ENCODE data around the gene CUX1. TPM values are rescaled to one million over a fixed set of nuclear protein-coding genes. Genes with fewer than 3 reads are reported as not detected.
"Not testable (repeated sequence)": the region's sequence is repeated elsewhere in the genome, so short reads cannot be mapped to it uniquely, and the experiment has no call there.

Gene CUX1
- total and polyA plus RNA-seq, 7 experiments from 2014 or later, result 10.1 to 81.6 (median 42.5) TPM

DNA sequence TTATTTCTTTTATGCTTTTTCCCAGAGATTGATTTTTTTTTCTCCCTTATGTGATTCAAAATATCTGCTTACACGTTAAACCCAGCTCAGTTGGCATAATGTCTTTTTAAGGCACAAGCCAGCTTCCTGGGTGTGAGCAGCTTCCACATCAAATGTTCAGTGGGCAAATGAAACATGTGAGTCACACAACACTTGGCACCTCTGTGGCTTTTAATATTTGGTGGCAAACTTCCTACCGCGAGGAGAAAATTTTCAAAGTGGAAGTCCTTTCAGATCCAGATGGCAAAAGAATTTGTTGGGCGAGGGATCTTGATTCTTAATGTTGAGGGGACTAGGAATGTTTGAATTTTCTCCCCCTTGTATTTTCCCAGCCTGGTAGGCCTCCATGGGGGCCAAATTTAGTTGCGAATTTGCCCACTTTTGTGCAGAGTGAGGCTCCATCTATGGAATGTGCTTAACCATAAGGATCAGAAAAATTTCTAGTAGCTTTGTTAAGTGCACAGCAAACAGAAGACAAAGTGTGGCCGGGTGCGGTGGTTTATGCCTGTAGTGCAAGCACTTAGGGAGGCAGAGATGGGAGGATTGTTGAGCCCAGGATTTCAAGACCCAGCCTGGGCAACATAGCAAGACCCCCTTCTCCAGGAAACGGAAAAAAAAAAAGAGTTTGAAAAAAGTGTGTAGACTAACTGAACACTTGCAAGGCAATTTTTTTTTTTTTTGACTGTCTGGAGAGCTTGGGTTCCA is 31.0 kb downstream of the CUX1 start:
- Histone ChIP-seq H3K27ac (ENCODE audit: low read depth, low read length) (no peak overlapping the region), H3K27me3 (ENCODE audit: control insufficient read depth in 2 of 2, insufficient read depth in 2 of 2, low read length in 2 of 2) (no peaks in the 10 kb centered on the region), H3K4me3 (ENCODE audit: low read length) (no peak overlapping the region), H3K9me3 (ENCODE audit: control insufficient read depth in 2 of 3, low read length in 3 of 3) (peaks cover 0 to 5% (median 0%) of the 10 kb centered on the region in 3 experiments), H3K36me3 (ENCODE audit: control insufficient read depth in 2 of 3, insufficient read depth in 3 of 3, low read length in 3 of 3) (no peaks in the 10 kb centered on the region), H3K4me1 (ENCODE audit: control insufficient read depth in 2 of 2, insufficient read depth in 2 of 2, low read length in 2 of 2) (no peaks in the 10 kb centered on the region)
- H3K36me3 Mint-ChIP-seq, result peaks cover 0 to 26% (median 8%) of the 10 kb centered on the region in 5 donors
- no peak for ATAC-seq
- peak overlapping the region in 4 of 10 donors; percentile 0 to 51 (median 46) for H3K4me3 Mint-ChIP-seq
- H3K4me1 Mint-ChIP-seq, result peaks cover 4 to 43% (median 29%) of the 10 kb centered on the region in 7 donors
- ChIA-PET POLR2A (interaction anchor here (0.7 to 1.8 kb wide), 2 partner anchors 9 to 15 kb away, joined by 4 to 6 read pairs; no protein-coding TSS in a partner anchor), CTCF (no interaction called here)
- H3K27me3 Mint-ChIP-seq, result no peaks in the 10 kb centered on the region
- peaks cover 0 to 20% (median 5%) of the 10 kb centered on the region in 11 donors for H3K9me3 Mint-ChIP-seq
- H3K27ac Mint-ChIP-seq, result peak overlapping the region in 4 of 9 donors; percentile 9 to 79 (median 24)
- intact Hi-C loops (cut with micrococcal nuclease), result no loop called here
- DNase-seq, result no peak

DNA sequence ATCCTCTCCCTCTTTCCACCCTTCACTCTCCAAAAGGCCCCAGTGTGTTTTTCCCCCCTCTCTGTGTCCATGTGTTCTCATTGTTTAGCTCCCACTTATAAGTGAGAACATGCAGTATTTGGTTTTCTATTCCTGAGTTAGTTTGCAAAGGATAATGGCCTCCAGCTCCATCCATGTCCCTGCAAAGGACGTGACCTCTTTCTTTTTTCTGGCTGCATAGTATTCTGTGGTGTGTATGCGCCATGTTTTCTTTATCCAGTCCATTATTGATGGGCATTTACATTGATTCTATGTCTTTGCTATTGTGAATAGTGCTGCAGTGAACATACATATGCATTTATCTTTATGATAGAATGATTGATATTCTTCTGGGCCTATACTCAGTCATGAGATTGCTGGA is 31.9 kb downstream of the CUX1 start:
- H3K27me3 ChIP-seq (ENCODE audit: control insufficient read depth in 2 of 2, insufficient read depth in 2 of 2, low read length in 2 of 2); CTCF ChIA-PET: not testable (repeated sequence)

DNA sequence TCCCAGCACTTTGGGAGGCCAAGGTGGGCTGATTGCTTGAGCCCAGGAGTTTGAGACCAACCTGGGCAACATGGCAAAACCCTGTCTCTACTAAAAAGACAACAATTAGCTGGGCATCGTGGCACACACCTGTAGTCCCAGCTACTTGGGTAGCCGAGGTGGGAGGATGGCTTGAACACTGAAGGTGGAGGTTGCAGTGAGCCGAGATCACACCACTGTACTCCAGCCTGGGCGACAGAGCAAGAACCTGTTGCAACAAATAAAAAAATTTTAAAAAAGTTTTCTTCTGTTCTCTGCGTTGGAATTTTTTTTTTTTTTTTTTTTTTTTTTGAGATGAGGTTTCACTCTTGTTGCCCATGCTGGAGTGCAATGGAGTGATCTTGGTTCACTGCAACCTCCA is 34.9 kb downstream of the CUX1 start:
- POLR2A ChIA-PET; H3K27me3 Mint-ChIP-seq; H3K4me3 ChIP-seq (ENCODE audit: low read length); intact Hi-C loops (cut with micrococcal nuclease); H3K4me3 Mint-ChIP-seq; H3K36me3 ChIP-seq (ENCODE audit: control insufficient read depth in 2 of 3, insufficient read depth in 3 of 3, low read length in 3 of 3); CTCF ChIA-PET; H3K9me3 ChIP-seq (ENCODE audit: control insufficient read depth in 2 of 3, low read length in 3 of 3); H3K27ac Mint-ChIP-seq; DNase-seq; H3K27ac ChIP-seq (ENCODE audit: low read depth, low read length); ATAC-seq; H3K27me3 ChIP-seq (ENCODE audit: control insufficient read depth in 2 of 2, insufficient read depth in 2 of 2, low read length in 2 of 2): not testable (repeated sequence)
- Mint-ChIP-seq H3K4me1 (peaks cover 20 to 66% (median 53%) of the 10 kb centered on the region in 7 donors), H3K36me3 (peaks cover 0 to 18% (median 5%) of the 10 kb centered on the region in 5 donors), H3K9me3 (peaks cover 0 to 16% (median 5%) of the 10 kb centered on the region in 11 donors)
- H3K4me1 ChIP-seq (ENCODE audit: control insufficient read depth in 2 of 2, insufficient read depth in 2 of 2, low read length in 2 of 2), result peaks cover 8 to 12% of the 10 kb centered on the region in 2 donors

More for the DNA sequence above, 31.9 kb downstream of the CUX1 start:
- H3K9me3 ChIP-seq (ENCODE audit: control insufficient read depth in 2 of 3, low read length in 3 of 3); H3K4me1 ChIP-seq (ENCODE audit: control insufficient read depth in 2 of 2, insufficient read depth in 2 of 2, low read length in 2 of 2); intact Hi-C loops (cut with micrococcal nuclease); H3K27ac ChIP-seq (ENCODE audit: low read depth, low read length); H3K36me3 ChIP-seq (ENCODE audit: control insufficient read depth in 2 of 3, insufficient read depth in 3 of 3, low read length in 3 of 3); ATAC-seq; POLR2A ChIA-PET; H3K27me3 Mint-ChIP-seq; H3K4me3 ChIP-seq (ENCODE audit: low read length); H3K27ac Mint-ChIP-seq; DNase-seq: not testable (repeated sequence)
- Mint-ChIP-seq H3K4me1 (peaks cover 8 to 49% (median 33%) of the 10 kb centered on the region in 7 donors), H3K9me3 (peaks cover 0 to 20% (median 5%) of the 10 kb centered on the region in 11 donors), H3K36me3 (peaks cover 0 to 26% (median 8%) of the 10 kb centered on the region in 5 donors), H3K4me3 (peak overlapping the region in 1 of 10 donors; percentile 39)

DNA sequence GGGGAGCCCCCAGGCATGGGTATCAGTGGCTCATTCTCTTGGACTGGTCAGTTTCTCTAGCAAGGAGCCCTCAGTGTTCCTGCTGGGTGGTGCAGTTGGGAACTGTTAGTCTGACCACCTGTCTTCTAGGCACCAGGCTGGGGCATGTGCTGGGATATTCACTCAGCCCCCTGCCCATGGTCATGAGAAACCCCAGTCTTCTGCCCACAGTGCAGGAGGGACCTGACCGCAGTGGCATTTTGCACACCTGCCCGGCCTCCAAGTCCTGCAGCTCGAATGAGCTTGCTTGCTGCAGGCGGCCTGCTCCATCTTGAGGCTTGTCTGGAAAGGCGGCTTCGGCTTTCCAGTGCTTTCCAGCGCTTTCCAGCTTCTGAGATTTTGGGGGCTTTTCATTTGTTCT is 36.3 kb downstream of the CUX1 start:
- Histone ChIP-seq H3K36me3 (ENCODE audit: control insufficient read depth in 2 of 3, insufficient read depth in 3 of 3, low read length in 3 of 3) (no peaks in the 10 kb centered on the region), H3K4me3 (ENCODE audit: low read length) (no peak overlapping the region), H3K27me3 (ENCODE audit: control insufficient read depth in 2 of 2, insufficient read depth in 2 of 2, low read length in 2 of 2) (no peaks in the 10 kb centered on the region), H3K4me1 (ENCODE audit: control insufficient read depth in 2 of 2, insufficient read depth in 2 of 2, low read length in 2 of 2) (peaks cover 9 to 14% of the 10 kb centered on the region in 2 donors), H3K9me3 (ENCODE audit: control insufficient read depth in 2 of 3, low read length in 3 of 3) (no peaks in the 10 kb centered on the region), H3K27ac (ENCODE audit: low read depth, low read length) (no peak overlapping the region)
- ATAC-seq, result no peak
- no peak overlapping the region for H3K4me3 Mint-ChIP-seq
- H3K27me3 Mint-ChIP-seq, result no peaks in the 10 kb centered on the region
- peaks cover 0 to 8% (median 2%) of the 10 kb centered on the region in 11 donors for H3K9me3 Mint-ChIP-seq
- DNase-seq, result no peak
- ChIA-PET POLR2A (no interaction called here), CTCF (no interaction called here)
- H3K4me1 Mint-ChIP-seq, result peaks cover 21 to 64% (median 54%) of the 10 kb centered on the region in 7 donors
- intact Hi-C loops (cut with micrococcal nuclease), result no loop called here
- peak overlapping the region in 3 of 9 donors; percentile 16 to 43 (median 41) for H3K27ac Mint-ChIP-seq
- peaks cover 0 to 13% (median 3%) of the 10 kb centered on the region in 5 donors for H3K36me3 Mint-ChIP-seq

DNA sequence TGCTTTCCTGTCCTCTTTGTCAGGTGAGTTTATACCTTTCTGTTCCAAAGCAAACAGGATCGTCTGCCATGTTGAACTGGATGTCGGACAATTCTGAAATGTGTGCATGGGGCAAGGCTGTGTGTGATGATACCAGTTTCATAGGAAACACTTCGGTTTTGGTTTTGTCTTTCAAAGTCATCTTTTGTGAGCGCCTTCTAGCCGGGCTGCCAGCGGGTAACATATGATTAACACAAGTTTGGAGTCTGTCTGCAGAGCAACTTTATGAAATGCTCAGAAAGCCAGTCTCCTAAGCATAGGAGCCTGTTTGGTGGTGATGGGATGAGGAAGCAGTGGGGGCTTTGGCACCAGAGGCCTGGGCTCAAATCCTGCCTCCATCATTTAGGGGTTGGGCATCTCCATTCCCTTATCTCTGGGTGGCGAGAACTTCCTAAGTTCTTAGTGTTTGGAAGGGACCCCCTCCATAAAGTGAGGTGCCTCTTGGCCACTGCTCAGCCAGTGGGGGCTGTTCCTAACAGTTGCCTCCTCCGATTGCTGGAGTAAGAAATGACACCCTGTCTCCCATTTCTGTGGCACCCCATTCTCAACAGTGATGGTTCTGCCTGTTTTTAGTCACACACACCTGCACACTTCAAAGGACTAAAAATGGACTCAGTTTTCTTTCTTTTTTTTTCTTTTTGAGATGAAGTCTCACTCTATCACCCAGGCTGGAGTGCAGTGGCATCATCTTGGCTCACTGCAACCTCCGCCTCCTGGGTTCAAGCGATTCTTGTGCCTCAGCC is 36.8 kb downstream of the CUX1 start:
- Mint-ChIP-seq H3K4me1 (peaks cover 21 to 58% (median 51%) of the 10 kb centered on the region in 7 donors), H3K27me3 (no peaks in the 10 kb centered on the region), H3K27ac (peak overlapping the region in 5 of 9 donors; percentile 6 to 43 (median 24)), H3K36me3 (peaks cover 0 to 12% (median 2%) of the 10 kb centered on the region in 5 donors), H3K4me3 (peak overlapping the region in 1 of 10 donors; percentile 2), H3K9me3 (peaks cover 0 to 5% (median 1%) of the 10 kb centered on the region in 11 donors)
- H3K4me1 ChIP-seq (ENCODE audit: control insufficient read depth in 2 of 2, insufficient read depth in 2 of 2, low read length in 2 of 2), result peaks cover 9 to 14% of the 10 kb centered on the region in 2 donors
- no peak overlapping the region for H3K27ac ChIP-seq (ENCODE audit: low read depth, low read length)
- H3K36me3 ChIP-seq (ENCODE audit: control insufficient read depth in 2 of 3, insufficient read depth in 3 of 3, low read length in 3 of 3), result no peaks in the 10 kb centered on the region
- H3K27me3 ChIP-seq (ENCODE audit: control insufficient read depth in 2 of 2, insufficient read depth in 2 of 2, low read length in 2 of 2), result no peaks in the 10 kb centered on the region
- DNase-seq (no peak), ATAC-seq (no peak)
- H3K4me3 ChIP-seq (ENCODE audit: low read length), result no peak overlapping the region
- H3K9me3 ChIP-seq (ENCODE audit: control insufficient read depth in 2 of 3, low read length in 3 of 3), result no peaks in the 10 kb centered on the region
- intact Hi-C loops (cut with micrococcal nuclease), result no loop called here
- POLR2A ChIA-PET, result no interaction called here
- CTCF ChIA-PET, result no interaction called here

DNA sequence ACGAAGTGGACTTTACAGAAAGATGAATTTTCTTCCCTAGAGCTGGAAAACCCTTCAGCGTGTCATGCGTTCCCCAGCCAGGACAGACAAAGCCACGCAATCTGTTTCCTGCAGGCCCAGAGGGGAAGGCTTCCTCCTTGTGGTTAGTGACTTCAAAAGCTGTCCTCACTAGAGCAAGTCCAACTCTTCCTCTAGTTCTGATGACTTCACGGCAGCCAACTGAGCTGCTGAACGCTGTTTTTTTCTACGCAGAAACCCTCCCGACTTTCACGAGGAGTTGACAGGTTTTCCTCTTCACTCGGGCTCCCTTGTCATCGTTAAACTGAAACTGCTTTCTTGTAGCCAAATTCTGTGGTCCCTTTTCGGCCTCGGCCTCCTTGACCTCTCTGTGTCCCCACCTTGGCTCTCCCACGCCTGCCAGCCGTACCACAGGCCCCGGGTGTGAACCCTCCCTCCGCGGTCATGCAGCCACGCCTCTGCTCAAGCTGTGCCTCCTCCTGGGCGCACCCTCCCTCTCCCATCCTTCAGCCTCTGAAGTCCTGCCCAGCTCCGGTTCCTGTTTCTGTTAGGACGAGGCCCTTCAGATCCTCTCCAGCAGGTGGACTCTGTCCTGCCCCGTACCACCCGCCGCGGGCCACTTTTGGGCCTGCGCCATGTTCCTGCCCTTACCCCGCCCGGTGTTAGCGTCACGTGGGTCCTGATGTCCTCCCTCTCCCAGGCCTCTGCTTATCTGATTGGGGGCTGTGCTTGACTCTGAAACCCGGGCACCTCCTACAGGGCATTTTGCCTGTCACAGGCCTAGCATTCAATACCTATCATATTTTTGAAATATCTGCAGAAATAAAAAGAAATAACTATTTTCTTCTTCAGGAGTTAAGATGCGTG is 39.3 kb downstream of the CUX1 start:
- Mint-ChIP-seq H3K27ac (peak overlapping the region; percentile 93 to 97 (median 96)), H3K36me3 (peaks cover 0 to 6% (median 0%) of the 10 kb centered on the region in 5 donors), H3K27me3 (peaks cover 0 to 3% (median 0%) of the 10 kb centered on the region in 5 donors), H3K9me3 (no peaks in the 10 kb centered on the region), H3K4me1 (peaks cover 38 to 68% (median 53%) of the 10 kb centered on the region in 7 donors), H3K4me3 (peak overlapping the region; percentile 92 to 100 (median 98))
- Histone ChIP-seq H3K4me1 (ENCODE audit: control insufficient read depth in 2 of 2, insufficient read depth in 2 of 2, low read length in 2 of 2) (peaks cover 9 to 14% of the 10 kb centered on the region in 2 donors), H3K27ac (ENCODE audit: low read depth, low read length) (peak overlapping the region; percentile 75), H3K4me3 (ENCODE audit: low read length) (peak overlapping the region; percentile 76), H3K27me3 (ENCODE audit: control insufficient read depth in 2 of 2, insufficient read depth in 2 of 2, low read length in 2 of 2) (no peaks in the 10 kb centered on the region), H3K36me3 (ENCODE audit: control insufficient read depth in 2 of 3, insufficient read depth in 3 of 3, low read length in 3 of 3) (no peaks in the 10 kb centered on the region), H3K9me3 (ENCODE audit: control insufficient read depth in 2 of 3, low read length in 3 of 3) (no peaks in the 10 kb centered on the region)
- ATAC-seq (peak; percentile 94), DNase-seq (peak; percentile 61 to 79 (median 75))
- POLR2A ChIA-PET, result interaction anchor here (1.1 to 1.8 kb wide), 2 partner anchors 9 to 114 kb away, joined by 3 to 6 read pairs; no protein-coding TSS in a partner anchor
- intact Hi-C loops (cut with micrococcal nuclease), result loop anchor here (1.0 kb wide), 3 partner anchors 41 to 168 kb away; no protein-coding TSS in a partner anchor
- CTCF ChIA-PET, result interaction anchor here (0.8 to 1.0 kb wide), 2 partner anchors 113 kb away, joined by 3 to 4 read pairs; no protein-coding TSS in a partner anchor
